Spleen (tissue), 13 donors: ENCODE results near the gene SNRPE. TPM values are rescaled to one million over a fixed set of nuclear protein-coding genes. Genes with fewer than 3 reads are reported as not detected.

Experiments used
- DNase-seq: peaks from one replicate; pipeline ENCODE4 v3.0.0-alpha.2; 2020
- H3K27ac ChIP-seq, 8 donors: fragments of 200-600 bp; sonication (generic) in 7 of 8; 1 replicate in 4 of 8; 2 replicates in 4 of 8; pipeline versions ENCODE4 v1.5.0 to v1.8.0; 2016 to 2021; ENCODE audit warnings: inconsistent platforms in 4 of 8, mild to moderate bottlenecking in 4 of 8, moderate library complexity in 1 of 8
- H3K27me3 ChIP-seq, 7 donors: fragments of 200-600 bp; sonication (generic) in 6 of 7; replicated peaks in 1 of 7; 1 replicate in 4 of 7; 2 replicates in 3 of 7; pipeline versions ENCODE4 v1.5.0 to v1.8.0; 2016 to 2021; ENCODE audit warnings: inconsistent platforms in 3 of 7, mild to moderate bottlenecking in 1 of 7
- H3K36me3 ChIP-seq, 6 donors: fragments of 200-600 bp; sonication (generic) in 5 of 6; 1 replicate in 4 of 6; 2 replicates in 2 of 6; pipeline versions ENCODE4 v1.5.0 to v1.8.0; 2016 to 2021; ENCODE audit warnings: inconsistent platforms in 2 of 6
- H3K4me1 ChIP-seq, 6 donors: fragments of 200-600 bp; sonication (generic) in 5 of 6; 1 replicate in 3 of 6; 2 replicates in 3 of 6; pipeline versions ENCODE4 v1.5.0 to v1.8.0; 2016 to 2021; ENCODE audit warnings: inconsistent platforms in 3 of 6
- H3K4me3 ChIP-seq, 8 donors: fragments of 200-600 bp; sonication (generic) in 7 of 8; 1 replicate in 4 of 8; 2 replicates in 4 of 8; pipeline versions ENCODE4 v1.5.0 to v1.8.0; 2016 to 2021; ENCODE audit warnings: inconsistent platforms in 4 of 8, mild to moderate bottlenecking in 4 of 8, moderate library complexity in 2 of 8
- H3K9me3 ChIP-seq, 8 donors: fragments of 200-600 bp; sonication (generic) in 7 of 8; 1 replicate in 4 of 8; 2 replicates in 4 of 8; pipeline versions ENCODE4 v1.5.0 to v1.8.0; 2016 to 2021; ENCODE audit warnings: inconsistent platforms in 4 of 8
- CTCF ChIP-seq, 11 experiments: fragments of 200-600 bp in 7 of 11; fragments of 450-650 bp in 4 of 11; sonication (generic) in 4 of 11; IDR thresholded peaks in 8 of 11; conservative IDR thresholded peaks in 3 of 11; 1 replicate in 7 of 11; 2 replicates in 4 of 11; pipeline versions ENCODE4 v1.4.0 to v1.8.0; 2016 to 2021; ENCODE audit warnings: antibody characterized with exemption in 11 of 11, inconsistent platforms in 4 of 11, mild to moderate bottlenecking in 1 of 11
- POLR2A ChIP-seq, 3 donors: fragments of 450-650 bp; IDR thresholded peaks; one replicate each; pipeline ENCODE4 v1.5.1; 2017; ENCODE audit warnings: antibody characterized with exemption in 3 of 3, mild to moderate bottlenecking in 1 of 3
- POLR2AphosphoS5 ChIP-seq, 3 donors: sonication (generic); formaldehyde crosslinking; IDR thresholded peaks; one replicate each; pipeline ENCODE4 v1.5.1; 2017; ENCODE audit warnings: antibody characterized with exemption in 3 of 3
- WGBS, 5 donors: extraction: QIAGEN DNeasy Blood & Tissue Kit in 3 of 5; methylation state at CpG; one replicate each; pipeline versions ENCODE4 v1.1.5 to v1.1.7; 2013 to 2018; 5-methylcytosine and 5-hydroxymethylcytosine counted together
- intact Hi-C: fragments of 100-400 bp; cut with DNase I; formaldehyde crosslinking; loops from one replicate; pipeline ENCODE4 v1.15.0; 2023; ENCODE audit warnings: low total_unique reads
- long read RNA-seq, 2 donors: transcript quantifications; one replicate each; lab custom pipeline, GENCODE V29; 2026
- polyA plus RNA-seq, 3 donors: library from polyadenylated mRNA; stranded (reverse); fragments of 200-250 nt; gene quantifications; one replicate each; pipeline ENCODE4 v1.2.1, GENCODE V29; 2013
- total RNA-seq, 7 donors: library from RNA; depleted of rRNA in 3 of 7; stranded (reverse); fragments of >200 nt in 3 of 7; fragmentation: NEBNext Ultra II Directional in 4 of 7; extraction: Animal tissue kit (Norgen Biotek cat#: 25700) in 4 of 7; gene quantifications; one replicate each; pipeline versions ENCODE4 v1.1.0 to v1.2.1, GENCODE V29; 2016 to 2021
- donor health status: healthy with polysubstance abuse.
- donor health status: DM: no; HTN: no; CAD: no; lungs with moderate emphysema.
- donor health status: DM: no; HTN: no; CAD: no.
- donor health status: Bipolar disorder and iron deficiency.
- donor health status: healthy.
- donor health status: DM: no; HTN: no; CAD: no.
- donor health status: DM: yes; HTN: yes; CAD: no.

SNRPE gene
- total RNA-seq: 10 to 100 TPM; 30.1 to 76.9 (median 61.7) TPM
- polyA plus RNA-seq: 100 to 1,000 TPM; 113 to 150 (median 122) TPM
- long read RNA-seq, donor 1, transcript SNRPE-206 (4 exons, 967 nt): minor isoform, 6 of 145 reads
- long read RNA-seq, donor 1, transcript SNRPE-202 (5 exons, 942 nt): major isoform, 126 of 145 reads
- long read RNA-seq, donor 1, partial matches to known transcripts: 0 of 145 reads
- long read RNA-seq, donor 1, other reads (novel, unspliced or antisense): 8 of 145 reads
- long read RNA-seq, donor 2, transcript SNRPE-202 (5 exons, 942 nt): major isoform, 98 of 107 reads
- long read RNA-seq, donor 2, transcript SNRPE-201 (3 exons, 355 nt): minor isoform, 6 of 107 reads
- long read RNA-seq, donor 2, partial matches to known transcripts: 0 of 107 reads
- long read RNA-seq, donor 2, other reads (novel, unspliced or antisense): 0 of 107 reads

- TF ChIP-seq POLR2A (IDR thresholded peaks at IDR 0.05) (no peak), CTCF (IDR thresholded peaks at IDR 0.05 in 8 of 11, conservative IDR thresholded peaks at IDR 0.05 in 3 of 11) (peak; percentile 90 to 100 (median 98)), POLR2AphosphoS5 (IDR thresholded peaks at IDR 0.05) (peak; percentile 92 to 95 (median 93))
- Histone ChIP-seq H3K4me3 (peak within 1 kb of the TSS; percentile 89 to 98 (median 96)), H3K27me3 (no peaks in the 10 kb centered on the region), H3K27ac (peak within 1 kb of the TSS; percentile 56 to 85 (median 75)), H3K36me3 (peaks cover 0 to 46% (median 31%) of the 10 kb centered on the region in 6 donors), H3K9me3 (no peaks in the 10 kb centered on the region), H3K4me1 (peaks cover 6 to 33% (median 26%) of the 10 kb centered on the region in 6 donors)
- WGBS, 5 donors: 0 to 1% (median 0%) methylated on average over 41 to 48 of the region's 48 CpGs
- DNase-seq: peak; percentile 99
- intact Hi-C loops: loop anchor here (10.0 kb wide), 1 partner anchor 503 kb away; no protein-coding TSS in a partner anchor
These were observed at the start of gene SNRPE for GRCh38 chr1:203861379-203862184. TSS of gene SNRPE (plus strand) at chr1:203861599. CDS start at chr1:203861660, 61 bp downstream.

GRCh38 chr1:203813581-203814341 is 47.6 kb upstream of the SNRPE start:
- no peak for TF ChIP-seq POLR2A (IDR thresholded peaks at IDR 0.05)
- TF ChIP-seq POLR2AphosphoS5 (IDR thresholded peaks at IDR 0.05): no peak
- 97 to 100% (median 98%) methylated on average over 2 of the region's 2 CpGs for WGBS, 5 donors
- no peaks in the 10 kb centered on the region for H3K27me3 ChIP-seq
- no peak overlapping the region for H3K27ac ChIP-seq
- peaks cover 0 to 100% (median 52%) of the 10 kb centered on the region in 6 donors for H3K36me3 ChIP-seq
- H3K4me3 ChIP-seq: no peak overlapping the region
- no peaks in the 10 kb centered on the region for H3K9me3 ChIP-seq
- H3K4me1 ChIP-seq: peaks cover 0 to 62% (median 6%) of the 10 kb centered on the region in 6 donors
- intact Hi-C loops: no loop called here
- no peak for DNase-seq

- DNase-seq: no peak
- Histone ChIP-seq H3K36me3 (peaks cover 3 to 100% (median 78%) of the 10 kb centered on the region in 6 donors), H3K4me1 (peaks cover 0 to 48% (median 0%) of the 10 kb centered on the region in 6 donors), H3K4me3 (no peak overlapping the region), H3K9me3 (no peaks in the 10 kb centered on the region), H3K27ac (peak overlapping the region in 3 of 8 donors; percentile 20 to 38 (median 24)), H3K27me3 (no peaks in the 10 kb centered on the region)
- TF ChIP-seq POLR2A (IDR thresholded peaks at IDR 0.05) (no peak), CTCF (IDR thresholded peaks at IDR 0.05 in 8 of 11, conservative IDR thresholded peaks at IDR 0.05 in 3 of 11) (no peak), POLR2AphosphoS5 (IDR thresholded peaks at IDR 0.05) (no peak)
- 67 to 82% (median 78%) methylated on average over 6 of the region's 6 CpGs for WGBS, 5 donors
- intact Hi-C loops: no loop called here
These were observed 43.0 kb upstream of the SNRPE start for GRCh38 chr1:203818399-203818798.

- peaks cover 3 to 100% (median 78%) of the 10 kb centered on the region in 6 donors for H3K36me3 ChIP-seq
- H3K4me3 ChIP-seq: no peak overlapping the region
- DNase-seq: no peak
- peaks cover 0 to 39% (median under 1%) of the 10 kb centered on the region in 6 donors for H3K4me1 ChIP-seq
- WGBS, 5 donors: 93 to 100% (median 94%) methylated on average over 1 of the region's 1 CpG
- H3K27ac ChIP-seq: no peak overlapping the region
- TF ChIP-seq POLR2AphosphoS5 (IDR thresholded peaks at IDR 0.05): no peak
- H3K9me3 ChIP-seq: no peaks in the 10 kb centered on the region
- no peaks in the 10 kb centered on the region for H3K27me3 ChIP-seq
- intact Hi-C loops: no loop called here
These were observed 38.1 kb upstream of the SNRPE start for GRCh38 chr1:203823306-203823705.
